K562 (cell line): ENCODE data around the gene EIF2S2. TPM values are rescaled to one million over a fixed set of nuclear protein-coding genes. Genes with fewer than 3 reads are reported as not detected.

ENCODE experiments used
- ATF1 ChIP-seq, 2 experiments: fragments of 450-650 bp in 1 of 2; IDR thresholded peaks; 2 replicates each; pipeline ENCODE4 v1.6.1; 2016; ENCODE audit warnings: missing compliant biosample characterization in 1 of 2, missing genetic modification characterization in 1 of 2
- IRF2 ChIP-seq: sonication (generic); formaldehyde crosslinking; IDR thresholded peaks from 2 replicates; pipeline ENCODE4 v1.8.1; 2022; ENCODE audit warnings: mild to moderate bottlenecking, missing genetic modification reagents
- ZNF830 ChIP-seq: fragments of 250-450 bp; sonication (Bioruptor Pico); IDR thresholded peaks from 2 replicates; pipeline ENCODE4 v1.5.0; 2021; ENCODE audit warnings: mild to moderate bottlenecking
- polyA plus RNA-seq, 8 experiments: library from polyadenylated mRNA; depleted of rRNA in 4 of 8; stranded (reverse) in 5 of 8; unstranded in 3 of 8; fragments of >200 nt; fragmentation: Nextera tagmentation in 2 of 8; fragmentation: Illumina TruSeq in 1 of 8; extraction: Ambion mirVana in 2 of 8; extraction: Trizol in 1 of 8; gene quantifications; 2 replicates each; pipeline versions ENCODE4 v1.2.1 to v1.2.3, GENCODE V29; 2011 to 2014; ENCODE audit warnings: inconsistent platforms in 1 of 8, missing spikeins in 1 of 8
- total RNA-seq, 7 experiments: library from RNA; depleted of rRNA in 6 of 7; stranded (reverse); fragments of >200 nt in 6 of 7; fragmentation: Illumina TruSeq in 2 of 7; extraction: Trizol in 2 of 7; gene quantifications; 2 replicates each; pipeline versions ENCODE4 v1.2.1 to v1.2.3, GENCODE V29; 2011 to 2021; ENCODE audit warnings: low replicate concordance in 1 of 7
- TF ChIP-seq, protein P1 (sequence below), 3 experiments: IDR thresholded peaks in 2 of 3; conservative IDR thresholded peaks in 1 of 3; 2 replicates each; pipeline ENCODE4 v1.5.1; 2011 to 2012; ENCODE audit warnings: low read length in 3 of 3, mild to moderate bottlenecking in 3 of 3, control low read depth in 2 of 3, improper control_type of control experiment in 1 of 3, inconsistent platforms in 1 of 3, low read depth in 1 of 3, mixed read lengths in 1 of 3, moderate library complexity in 1 of 3; ENCODE audit not compliant: insufficient read depth in 2 of 3
- TF ChIP-seq, protein P2 (sequence below): fragments of 200-800 bp; sonication (Bioruptor generic); IDR thresholded peaks from 2 replicates; pipeline ENCODE4 v1.6.1; 2017; ENCODE audit warnings: missing genetic modification characterization, missing compliant biosample characterization
- TF ChIP-seq, protein P3 (sequence below): sonication (generic); formaldehyde crosslinking; IDR thresholded peaks from 2 replicates; pipeline ENCODE4 v1.8.1; 2022; ENCODE audit warnings: missing genetic modification reagents
- TF ChIP-seq, protein P4 (sequence below): sonication (generic); formaldehyde crosslinking; IDR thresholded peaks from 2 replicates; pipeline ENCODE4 v1.8.1; 2023; ENCODE audit warnings: mild to moderate bottlenecking, missing genetic modification reagents

The EIF2S2 gene
- total and polyA plus RNA-seq, 9 of the 15 experiments (the other 6 are each of a cell fraction or from before 2014, with no cell fraction given), result 79.7 to 220 (median 154) TPM

DNA sequence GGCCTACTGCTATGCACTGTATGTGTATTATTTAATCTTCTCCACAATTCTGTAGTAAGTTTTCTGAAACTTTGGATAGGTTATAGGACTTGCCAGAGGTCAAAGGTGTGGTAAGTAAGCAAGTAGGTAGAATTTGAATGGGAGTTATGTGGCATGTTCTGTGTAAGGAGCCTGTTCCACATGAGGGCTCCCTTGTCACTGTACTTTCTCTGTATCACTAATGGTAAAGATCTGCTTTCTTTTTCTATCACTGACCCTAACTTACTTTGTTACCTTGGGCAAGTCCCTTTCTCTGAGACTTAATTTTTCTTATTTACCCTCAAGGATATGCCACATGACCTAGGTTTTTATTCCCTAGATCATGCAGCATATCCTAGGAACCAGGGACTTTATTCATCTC, 50.3 kb downstream of the EIF2S2 start (continued):
- TF ChIP-seq, protein P1, sequence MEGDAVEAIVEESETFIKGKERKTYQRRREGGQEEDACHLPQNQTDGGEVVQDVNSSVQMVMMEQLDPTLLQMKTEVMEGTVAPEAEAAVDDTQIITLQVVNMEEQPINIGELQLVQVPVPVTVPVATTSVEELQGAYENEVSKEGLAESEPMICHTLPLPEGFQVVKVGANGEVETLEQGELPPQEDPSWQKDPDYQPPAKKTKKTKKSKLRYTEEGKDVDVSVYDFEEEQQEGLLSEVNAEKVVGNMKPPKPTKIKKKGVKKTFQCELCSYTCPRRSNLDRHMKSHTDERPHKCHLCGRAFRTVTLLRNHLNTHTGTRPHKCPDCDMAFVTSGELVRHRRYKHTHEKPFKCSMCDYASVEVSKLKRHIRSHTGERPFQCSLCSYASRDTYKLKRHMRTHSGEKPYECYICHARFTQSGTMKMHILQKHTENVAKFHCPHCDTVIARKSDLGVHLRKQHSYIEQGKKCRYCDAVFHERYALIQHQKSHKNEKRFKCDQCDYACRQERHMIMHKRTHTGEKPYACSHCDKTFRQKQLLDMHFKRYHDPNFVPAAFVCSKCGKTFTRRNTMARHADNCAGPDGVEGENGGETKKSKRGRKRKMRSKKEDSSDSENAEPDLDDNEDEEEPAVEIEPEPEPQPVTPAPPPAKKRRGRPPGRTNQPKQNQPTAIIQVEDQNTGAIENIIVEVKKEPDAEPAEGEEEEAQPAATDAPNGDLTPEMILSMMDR (IDR thresholded peaks at IDR 0.05 in 2 of 3, conservative IDR thresholded peaks at IDR 0.05 in 1 of 3; ENCODE audit: insufficient read depth in 2 of 3, low read depth in 1 of 3, low read length in 3 of 3), result no peak
- TF ChIP-seq, protein P2, sequence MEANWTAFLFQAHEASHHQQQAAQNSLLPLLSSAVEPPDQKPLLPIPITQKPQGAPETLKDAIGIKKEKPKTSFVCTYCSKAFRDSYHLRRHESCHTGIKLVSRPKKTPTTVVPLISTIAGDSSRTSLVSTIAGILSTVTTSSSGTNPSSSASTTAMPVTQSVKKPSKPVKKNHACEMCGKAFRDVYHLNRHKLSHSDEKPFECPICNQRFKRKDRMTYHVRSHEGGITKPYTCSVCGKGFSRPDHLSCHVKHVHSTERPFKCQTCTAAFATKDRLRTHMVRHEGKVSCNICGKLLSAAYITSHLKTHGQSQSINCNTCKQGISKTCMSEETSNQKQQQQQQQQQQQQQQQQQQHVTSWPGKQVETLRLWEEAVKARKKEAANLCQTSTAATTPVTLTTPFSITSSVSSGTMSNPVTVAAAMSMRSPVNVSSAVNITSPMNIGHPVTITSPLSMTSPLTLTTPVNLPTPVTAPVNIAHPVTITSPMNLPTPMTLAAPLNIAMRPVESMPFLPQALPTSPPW, result no peak
- no peak for TF ChIP-seq ATF1 (CRISPR knock-in tag; IDR thresholded peaks at IDR 0.05)
- TF ChIP-seq ATF1 (tag; IDR thresholded peaks at IDR 0.05), result no peak
- TF ChIP-seq, protein P3, sequence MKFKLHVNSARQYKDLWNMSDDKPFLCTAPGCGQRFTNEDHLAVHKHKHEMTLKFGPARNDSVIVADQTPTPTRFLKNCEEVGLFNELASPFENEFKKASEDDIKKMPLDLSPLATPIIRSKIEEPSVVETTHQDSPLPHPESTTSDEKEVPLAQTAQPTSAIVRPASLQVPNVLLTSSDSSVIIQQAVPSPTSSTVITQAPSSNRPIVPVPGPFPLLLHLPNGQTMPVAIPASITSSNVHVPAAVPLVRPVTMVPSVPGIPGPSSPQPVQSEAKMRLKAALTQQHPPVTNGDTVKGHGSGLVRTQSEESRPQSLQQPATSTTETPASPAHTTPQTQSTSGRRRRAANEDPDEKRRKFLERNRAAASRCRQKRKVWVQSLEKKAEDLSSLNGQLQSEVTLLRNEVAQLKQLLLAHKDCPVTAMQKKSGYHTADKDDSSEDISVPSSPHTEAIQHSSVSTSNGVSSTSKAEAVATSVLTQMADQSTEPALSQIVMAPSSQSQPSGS (CRISPR knock-in tag), result no peak
- TF ChIP-seq, protein P4, sequence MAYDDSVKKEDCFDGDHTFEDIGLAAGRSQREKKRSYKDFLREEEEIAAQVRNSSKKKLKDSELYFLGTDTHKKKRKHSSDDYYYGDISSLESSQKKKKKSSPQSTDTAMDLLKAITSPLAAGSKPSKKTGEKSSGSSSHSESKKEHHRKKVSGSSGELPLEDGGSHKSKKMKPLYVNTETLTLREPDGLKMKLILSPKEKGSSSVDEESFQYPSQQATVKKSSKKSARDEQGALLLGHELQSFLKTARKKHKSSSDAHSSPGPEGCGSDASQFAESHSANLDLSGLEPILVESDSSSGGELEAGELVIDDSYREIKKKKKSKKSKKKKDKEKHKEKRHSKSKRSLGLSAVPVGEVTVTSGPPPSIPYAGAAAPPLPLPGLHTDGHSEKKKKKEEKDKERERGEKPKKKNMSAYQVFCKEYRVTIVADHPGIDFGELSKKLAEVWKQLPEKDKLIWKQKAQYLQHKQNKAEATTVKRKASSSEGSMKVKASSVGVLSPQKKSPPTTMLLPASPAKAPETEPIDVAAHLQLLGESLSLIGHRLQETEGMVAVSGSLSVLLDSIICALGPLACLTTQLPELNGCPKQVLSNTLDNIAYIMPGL (CRISPR knock-in tag), result no peak
- no peak for TF ChIP-seq ZNF830
- no peak for TF ChIP-seq IRF2
